Right lobe of liver (tissue), 6 donors: Measurements from ENCODE around the gene PPP1R7. TPM values are rescaled to one million over a fixed set of nuclear protein-coding genes. Genes with fewer than 3 reads are reported as not detected.

Source experiments
- ATAC-seq, 4 donors: fragments of 200-7000 bp; cut with Tn5 transposase; one replicate each; pipeline ENCODE4 v1.9.1; 2020; ENCODE audit warnings: mild to moderate bottlenecking in 4 of 4, moderate library complexity in 4 of 4
- DNase-seq, 3 donors: peaks; one replicate each; pipeline ENCODE4 v3.0.0-alpha.2; 2020
- H3K27ac ChIP-seq, 3 donors: fragments of 200-600 bp; one replicate each; pipeline ENCODE4 v1.8.0; 2022
- H3K27me3 ChIP-seq, 2 donors: fragments of 200-600 bp; one replicate each; pipeline ENCODE4 v1.8.0; 2022
- H3K36me3 ChIP-seq, 4 donors: fragments of 200-600 bp; sonication (generic) in 1 of 4; one replicate each; pipeline versions ENCODE4 v1.5.1 to v1.8.0; 2017 to 2022; ENCODE audit warnings: control low read depth in 1 of 4
- H3K4me1 ChIP-seq, 4 donors: fragments of 200-600 bp; sonication (generic) in 1 of 4; one replicate each; pipeline versions ENCODE4 v1.5.1 to v1.8.0; 2017 to 2022; ENCODE audit warnings: control low read depth in 1 of 4
- H3K4me3 ChIP-seq, 3 donors: fragments of 200-600 bp; one replicate each; pipeline ENCODE4 v1.8.0; 2022
- H3K9me3 ChIP-seq, 4 donors: fragments of 200-600 bp; sonication (generic) in 1 of 4; one replicate each; pipeline versions ENCODE4 v1.5.1 to v1.8.0; 2017 to 2022; ENCODE audit warnings: control low read depth in 1 of 4
- POLR2A ChIP-seq: fragments of 450-650 bp; IDR thresholded peaks from one replicate; pipeline ENCODE4 v1.6.1; 2017; ENCODE audit warnings: antibody characterized with exemption, mild to moderate bottlenecking
- WGBS: methylation state at CpG from one replicate; pipeline ENCODE4 v1.1.6; 2018; ENCODE audit warnings: low coverage, low lambda C conversion rate; ENCODE audit not compliant: insufficient coverage; ENCODE audit errors: missing lambda C conversion rate; 5-methylcytosine and 5-hydroxymethylcytosine counted together
- intact Hi-C, 2 donors: fragments of 100-400 bp; cut with DNase I; formaldehyde crosslinking; loops; one replicate each; pipeline versions ENCODE4 v1.11.2 to v1.14.1; 2022
- total RNA-seq, 6 experiments: library from RNA; depleted of rRNA in 2 of 6; stranded (reverse); fragments of >200 nt in 2 of 6; fragmentation: NEBNext Ultra II Directional in 3 of 6; extraction: Animal tissue kit (Norgen Biotek cat#: 25700) in 3 of 6; gene quantifications; one replicate each; pipeline versions ENCODE4 v1.1.0 to v1.2.4, GENCODE V29; 2016 to 2023
- TF ChIP-seq, protein P1 (sequence below), 4 donors: fragments of 200-600 bp in 3 of 4; fragments of 450-650 bp in 1 of 4; IDR thresholded peaks; one replicate each; pipeline versions ENCODE4 v1.5.1 to v1.8.0; 2016 to 2022; ENCODE audit warnings: antibody characterized with exemption in 4 of 4, mild to moderate bottlenecking in 2 of 4
- donor health status: DM: no; HTN: yes; CAD: no.
- donor health status: DM: no; HTN: no; CAD: no.
- donor health status: DM: no; HTN: no; CAD: no.
- donor health status: DM: no; HTN: yes; CAD: no.
- donor health status: DM: no; HTN: yes; CAD: no.

Gene PPP1R7
- total RNA-seq, 6 experiments from 2014 or later = 27.8 to 35.7 (median 29.5) TPM

GRCh38 chr2:241226723-241227572, 76.7 kb downstream of the PPP1R7 start:
- DNase-seq (peak in 1 of 3 donors; percentile 43), ATAC-seq (no peak)
- H3K27ac ChIP-seq = no peak overlapping the region
- no peaks in the 10 kb centered on the region for H3K9me3 ChIP-seq
- TF ChIP-seq POLR2A = no peak
- TF ChIP-seq, protein P1, sequence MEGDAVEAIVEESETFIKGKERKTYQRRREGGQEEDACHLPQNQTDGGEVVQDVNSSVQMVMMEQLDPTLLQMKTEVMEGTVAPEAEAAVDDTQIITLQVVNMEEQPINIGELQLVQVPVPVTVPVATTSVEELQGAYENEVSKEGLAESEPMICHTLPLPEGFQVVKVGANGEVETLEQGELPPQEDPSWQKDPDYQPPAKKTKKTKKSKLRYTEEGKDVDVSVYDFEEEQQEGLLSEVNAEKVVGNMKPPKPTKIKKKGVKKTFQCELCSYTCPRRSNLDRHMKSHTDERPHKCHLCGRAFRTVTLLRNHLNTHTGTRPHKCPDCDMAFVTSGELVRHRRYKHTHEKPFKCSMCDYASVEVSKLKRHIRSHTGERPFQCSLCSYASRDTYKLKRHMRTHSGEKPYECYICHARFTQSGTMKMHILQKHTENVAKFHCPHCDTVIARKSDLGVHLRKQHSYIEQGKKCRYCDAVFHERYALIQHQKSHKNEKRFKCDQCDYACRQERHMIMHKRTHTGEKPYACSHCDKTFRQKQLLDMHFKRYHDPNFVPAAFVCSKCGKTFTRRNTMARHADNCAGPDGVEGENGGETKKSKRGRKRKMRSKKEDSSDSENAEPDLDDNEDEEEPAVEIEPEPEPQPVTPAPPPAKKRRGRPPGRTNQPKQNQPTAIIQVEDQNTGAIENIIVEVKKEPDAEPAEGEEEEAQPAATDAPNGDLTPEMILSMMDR (IDR thresholded peaks at IDR 0.05) = no peak
- H3K4me3 ChIP-seq = no peak overlapping the region
- H3K27me3 ChIP-seq = no peaks in the 10 kb centered on the region
- peaks cover 0 to 5% (median 1%) of the 10 kb centered on the region in 4 donors for H3K4me1 ChIP-seq
- peaks cover 10 to 53% (median 32%) of the 10 kb centered on the region in 4 donors for H3K36me3 ChIP-seq
- intact Hi-C loops = no loop called here
- WGBS = 82% methylated on average over 14 of the region's 19 CpGs

GRCh38 chr2:241227594-241227993, 77.3 kb downstream of the PPP1R7 start:
- intact Hi-C loops = no loop called here
- no peak for TF ChIP-seq POLR2A
- TF ChIP-seq, protein P1 (IDR thresholded peaks at IDR 0.05) = no peak
- 75% methylated on average over 5 of the region's 8 CpGs for WGBS
- H3K4me1 ChIP-seq = peaks cover 0 to 5% (median 1%) of the 10 kb centered on the region in 4 donors
- no peak overlapping the region for H3K4me3 ChIP-seq
- no peaks in the 10 kb centered on the region for H3K9me3 ChIP-seq
- no peak for ATAC-seq
- H3K36me3 ChIP-seq = peaks cover 10 to 60% (median 36%) of the 10 kb centered on the region in 4 donors
- no peaks in the 10 kb centered on the region for H3K27me3 ChIP-seq
- DNase-seq = peak in 1 of 3 donors; percentile 11
- no peak overlapping the region for H3K27ac ChIP-seq

DNA sequence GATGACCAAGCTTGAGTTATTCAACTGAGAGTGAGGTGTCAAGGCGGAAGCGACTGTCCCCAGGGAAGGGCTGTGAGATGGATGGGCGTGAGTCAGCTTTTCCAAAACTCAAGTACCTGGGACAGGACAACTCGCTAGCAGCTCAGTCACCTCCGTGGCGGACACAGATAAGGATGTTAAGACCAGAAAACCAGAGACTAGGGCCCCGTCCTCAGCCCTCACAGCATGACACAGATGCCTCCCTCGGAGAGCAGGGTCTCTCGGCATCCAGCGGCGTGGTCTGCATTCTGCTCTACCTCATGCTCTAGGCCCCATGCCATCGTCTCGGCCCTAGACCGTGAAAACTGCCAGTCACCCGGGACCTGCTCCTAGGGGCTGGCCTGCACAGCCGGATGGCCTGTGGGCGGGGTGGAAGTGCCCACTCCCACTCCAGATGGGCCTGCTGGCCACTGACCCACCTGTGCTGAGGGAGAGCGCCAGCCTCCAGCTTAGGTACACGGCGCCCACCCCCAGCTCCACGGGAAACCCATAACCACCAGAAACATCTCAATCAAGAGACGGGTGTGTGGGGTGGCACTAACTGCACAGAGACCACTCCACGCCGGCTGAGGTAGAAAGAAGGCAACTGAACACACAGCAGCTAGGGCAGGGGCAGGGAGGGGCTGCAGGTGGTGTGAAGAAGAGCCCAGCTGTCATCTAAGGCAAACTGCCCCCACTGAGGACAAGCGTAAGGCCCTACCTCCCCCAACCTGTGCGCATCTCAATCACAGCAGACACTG, 78.0 kb downstream of the PPP1R7 start:
- intact Hi-C loops = no loop called here
- TF ChIP-seq, protein P1 (IDR thresholded peaks at IDR 0.05) = no peak
- TF ChIP-seq POLR2A = no peak
- H3K27ac ChIP-seq = no peak overlapping the region
- no peaks in the 10 kb centered on the region for H3K9me3 ChIP-seq
- H3K27me3 ChIP-seq = no peaks in the 10 kb centered on the region
- H3K36me3 ChIP-seq = peaks cover 11 to 67% (median 38%) of the 10 kb centered on the region in 4 donors
- no peak for ATAC-seq
- DNase-seq = peak in 1 of 3 donors; percentile 49
- WGBS = no CpG with 5 or more reads among the region's 26 CpGs
- peaks cover 0 to 5% (median 1%) of the 10 kb centered on the region in 4 donors for H3K4me1 ChIP-seq
- no peak overlapping the region for H3K4me3 ChIP-seq

- H3K9me3 ChIP-seq = no peaks in the 10 kb centered on the region
- no peak overlapping the region for H3K4me3 ChIP-seq
- no peaks in the 10 kb centered on the region for H3K27me3 ChIP-seq
- H3K36me3 ChIP-seq = peaks cover 13 to 74% (median 42%) of the 10 kb centered on the region in 4 donors
- intact Hi-C loops = no loop called here
- H3K27ac ChIP-seq = no peak overlapping the region
- TF ChIP-seq, protein P1 (IDR thresholded peaks at IDR 0.05) = no peak
- TF ChIP-seq POLR2A = no peak
- DNase-seq (peak in 1 of 3 donors; percentile 50), ATAC-seq (peak in 1 of 4 donors; percentile 3)
- 39% methylated on average over 4 of the region's 20 CpGs for WGBS
- H3K4me1 ChIP-seq = peaks cover 0 to 5% (median 1%) of the 10 kb centered on the region in 4 donors
Measured at GRCh38 chr2:241228860-241229516, 78.7 kb downstream of the PPP1R7 start.
